ENCODE results near the gene CIZ1.

CIZ1 gene

DNA sequence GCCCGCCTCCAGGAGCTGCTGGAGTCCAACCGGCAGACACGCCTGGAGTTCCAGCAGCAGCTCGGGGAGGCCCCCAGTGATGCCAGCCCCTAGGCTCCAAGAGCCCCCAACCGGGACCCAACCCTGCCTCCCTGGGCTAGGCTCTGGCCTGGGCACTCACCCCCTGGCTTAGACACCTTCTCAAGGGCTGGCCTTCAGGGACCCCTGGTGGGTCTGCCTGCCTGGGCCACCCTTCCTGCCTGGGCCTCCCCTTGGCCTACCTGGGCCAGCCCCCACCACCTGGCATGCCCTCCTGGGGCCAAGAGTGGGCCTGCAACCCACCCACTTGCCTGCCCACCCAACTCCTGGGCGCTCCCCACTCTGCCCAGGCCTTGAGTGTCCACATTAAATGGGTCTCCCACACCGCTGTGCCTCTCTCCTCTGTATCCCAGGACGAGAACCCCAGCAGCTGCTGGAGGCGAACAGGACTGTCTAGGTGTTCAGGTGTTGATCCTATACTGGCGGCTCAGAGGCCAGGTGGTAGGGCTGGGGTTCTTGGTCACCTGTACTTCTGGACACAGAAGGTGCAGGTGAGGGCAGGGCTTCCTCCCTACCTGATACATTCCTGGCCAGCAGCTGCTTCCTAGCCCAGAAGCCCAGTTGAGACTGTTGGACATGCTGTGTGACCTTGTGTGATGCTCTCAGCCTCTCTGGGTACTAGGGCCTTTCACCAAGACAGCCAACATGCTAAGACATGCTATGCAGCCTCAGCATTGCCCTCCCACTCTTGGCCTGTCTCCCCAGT, 27.7 kb downstream of the CIZ1 start:
- Histone ChIP-seq H3K36me3 (ENCODE audit: control insufficient read depth, insufficient read depth, low read length) (peaks cover 14% of the 10 kb centered on the region), H3K23ac (ENCODE audit: low read length) (no peak overlapping the region), H3K4me2 (ENCODE audit: low read length) (no peak overlapping the region), H4K5ac (ENCODE audit: low read length) (no peak overlapping the region), H3K27ac (ENCODE audit: low read depth, low read length) (no peak overlapping the region), H4K8ac (ENCODE audit: low read depth, low read length) (no peak overlapping the region), H2AK5ac (ENCODE audit: low read length) (no peak overlapping the region), H2BK15ac (replicated peaks; ENCODE audit: low read depth) (no peak overlapping the region), H3K4me1 (ENCODE audit: control insufficient read depth, low read depth, low read length) (no peaks in the 10 kb centered on the region), H3K79me1 (ENCODE audit: low read length) (no peaks in the 10 kb centered on the region), H3K79me2 (ENCODE audit: control insufficient read depth, insufficient read depth, low read length) (no peaks in the 10 kb centered on the region), H2BK5ac (ENCODE audit: low read length) (no peak overlapping the region), H3K4me3 (ENCODE audit: low read length) (no peak overlapping the region), H3K18ac (ENCODE audit: low read length) (no peak overlapping the region), H3K56ac (ENCODE audit: low read length) (no peak overlapping the region), H3K4ac (ENCODE audit: low read depth, low read length) (no peak overlapping the region), H2BK120ac (ENCODE audit: low read depth, low read length) (no peak overlapping the region), H3K27me3 (ENCODE audit: insufficient read depth, low read length, poor library complexity) (no peaks in the 10 kb centered on the region), H3K9ac (ENCODE audit: low read length) (no peak overlapping the region)
- DNase-seq: no peak
- WGBS (ENCODE audit: extremely low coverage, insufficient coverage, low lambda C conversion rate): no CpG with 5 or more reads among the region's 10 CpGs

DNA sequence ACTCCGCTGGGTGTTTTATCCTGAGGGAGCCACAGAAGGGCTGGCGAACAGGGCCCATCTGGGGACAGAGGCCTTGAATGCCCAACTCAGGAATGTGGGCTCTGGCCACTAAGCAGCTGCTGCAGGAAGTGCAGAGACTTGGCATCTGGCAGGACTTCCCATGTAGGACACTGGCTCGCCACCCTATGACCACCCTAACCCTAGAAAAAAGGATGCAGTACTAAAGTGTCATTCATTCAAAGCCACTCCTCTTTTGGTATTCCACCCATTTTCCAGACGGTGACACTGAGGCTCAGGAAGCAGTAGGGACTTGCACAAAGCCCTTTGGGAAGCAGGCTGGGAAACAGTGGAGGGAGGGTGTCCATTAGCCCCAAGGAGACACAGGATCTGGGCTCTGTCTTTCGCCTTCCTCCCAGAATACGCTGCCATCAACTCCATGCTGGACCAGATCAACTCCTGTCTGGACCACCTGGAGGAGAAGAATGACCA, 28.3 kb downstream of the CIZ1 start:
- peak; percentile 19 for DNase-seq
- Histone ChIP-seq H3K23ac (ENCODE audit: low read length) (no peak overlapping the region), H3K4me1 (ENCODE audit: control insufficient read depth, low read depth, low read length) (no peaks in the 10 kb centered on the region), H3K18ac (ENCODE audit: low read length) (no peak overlapping the region), H3K36me3 (ENCODE audit: control insufficient read depth, insufficient read depth, low read length) (peaks cover 11% of the 10 kb centered on the region), H3K27me3 (ENCODE audit: insufficient read depth, low read length, poor library complexity) (no peaks in the 10 kb centered on the region), H3K79me2 (ENCODE audit: control insufficient read depth, insufficient read depth, low read length) (no peaks in the 10 kb centered on the region), H2BK120ac (ENCODE audit: low read depth, low read length) (no peak overlapping the region), H3K9ac (ENCODE audit: low read length) (no peak overlapping the region), H3K4me2 (ENCODE audit: low read length) (no peak overlapping the region), H3K56ac (ENCODE audit: low read length) (no peak overlapping the region), H2AK5ac (ENCODE audit: low read length) (no peak overlapping the region), H4K8ac (ENCODE audit: low read depth, low read length) (no peak overlapping the region), H2BK15ac (replicated peaks; ENCODE audit: low read depth) (no peak overlapping the region), H3K79me1 (ENCODE audit: low read length) (no peaks in the 10 kb centered on the region), H4K5ac (ENCODE audit: low read length) (no peak overlapping the region), H2BK5ac (ENCODE audit: low read length) (no peak overlapping the region), H3K4ac (ENCODE audit: low read depth, low read length) (no peak overlapping the region), H3K27ac (ENCODE audit: low read depth, low read length) (no peak overlapping the region), H3K4me3 (ENCODE audit: low read length) (no peak overlapping the region)
- no CpG with 5 or more reads among the region's 6 CpGs for WGBS (ENCODE audit: extremely low coverage, insufficient coverage, low lambda C conversion rate)

DNA sequence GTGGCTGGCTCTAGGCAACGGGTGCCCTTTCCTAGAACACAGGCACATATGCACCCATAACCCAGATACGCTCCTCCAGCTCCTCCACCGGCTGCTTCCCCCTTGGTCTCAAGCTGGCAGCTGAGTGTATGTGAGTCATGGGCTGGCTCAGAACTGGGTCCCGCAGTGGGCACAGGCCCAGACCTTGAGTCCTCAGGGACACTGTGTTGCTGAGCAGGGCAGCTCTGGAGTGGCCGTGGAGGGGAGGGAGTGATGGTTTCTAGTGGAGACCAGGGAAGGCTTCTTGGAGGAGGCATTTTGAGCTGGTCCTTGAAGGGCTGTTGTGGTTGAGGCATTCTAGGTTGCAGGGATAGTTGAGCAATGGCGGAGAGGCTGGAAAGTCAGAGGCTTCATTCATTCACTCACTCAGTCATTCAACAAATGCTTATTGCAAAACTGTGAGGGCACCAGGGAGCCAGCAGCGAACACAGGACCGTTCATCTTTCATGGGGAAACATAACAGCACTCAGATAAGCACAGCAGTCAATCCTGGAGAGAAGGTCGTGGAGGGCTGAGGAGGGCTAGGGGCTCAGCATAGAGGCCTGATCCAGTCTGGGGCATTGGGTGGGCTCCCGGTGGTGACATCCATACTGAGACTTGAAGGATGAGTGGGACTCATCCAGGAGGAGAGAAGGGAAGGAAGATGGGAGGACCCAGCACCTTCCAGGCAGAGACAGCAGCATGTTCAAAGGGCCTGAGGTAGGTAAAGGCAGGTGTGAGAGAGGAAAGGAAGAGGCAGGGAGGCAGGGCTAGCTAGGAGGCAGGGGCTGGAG, 29.0 kb downstream of the CIZ1 start:
- Histone ChIP-seq H2BK15ac (replicated peaks; ENCODE audit: low read depth) (no peak overlapping the region), H4K8ac (ENCODE audit: low read depth, low read length) (no peak overlapping the region), H3K23ac (ENCODE audit: low read length) (no peak overlapping the region), H3K79me1 (ENCODE audit: low read length) (no peaks in the 10 kb centered on the region), H2BK120ac (ENCODE audit: low read depth, low read length) (no peak overlapping the region), H2BK5ac (ENCODE audit: low read length) (no peak overlapping the region), H3K9ac (ENCODE audit: low read length) (no peak overlapping the region), H2AK5ac (ENCODE audit: low read length) (no peak overlapping the region), H3K36me3 (ENCODE audit: control insufficient read depth, insufficient read depth, low read length) (peaks cover 11% of the 10 kb centered on the region), H4K5ac (ENCODE audit: low read length) (no peak overlapping the region), H3K4me2 (ENCODE audit: low read length) (no peak overlapping the region), H3K4me3 (ENCODE audit: low read length) (no peak overlapping the region), H3K4ac (ENCODE audit: low read depth, low read length) (no peak overlapping the region), H3K27me3 (ENCODE audit: insufficient read depth, low read length, poor library complexity) (no peaks in the 10 kb centered on the region), H3K56ac (ENCODE audit: low read length) (no peak overlapping the region), H3K4me1 (ENCODE audit: control insufficient read depth, low read depth, low read length) (no peaks in the 10 kb centered on the region), H3K79me2 (ENCODE audit: control insufficient read depth, insufficient read depth, low read length) (no peaks in the 10 kb centered on the region), H3K18ac (ENCODE audit: low read length) (no peak overlapping the region), H3K27ac (ENCODE audit: low read depth, low read length) (no peak overlapping the region)
- no peak for DNase-seq
- no CpG with 5 or more reads among the region's 10 CpGs for WGBS (ENCODE audit: extremely low coverage, insufficient coverage, low lambda C conversion rate)

DNA sequence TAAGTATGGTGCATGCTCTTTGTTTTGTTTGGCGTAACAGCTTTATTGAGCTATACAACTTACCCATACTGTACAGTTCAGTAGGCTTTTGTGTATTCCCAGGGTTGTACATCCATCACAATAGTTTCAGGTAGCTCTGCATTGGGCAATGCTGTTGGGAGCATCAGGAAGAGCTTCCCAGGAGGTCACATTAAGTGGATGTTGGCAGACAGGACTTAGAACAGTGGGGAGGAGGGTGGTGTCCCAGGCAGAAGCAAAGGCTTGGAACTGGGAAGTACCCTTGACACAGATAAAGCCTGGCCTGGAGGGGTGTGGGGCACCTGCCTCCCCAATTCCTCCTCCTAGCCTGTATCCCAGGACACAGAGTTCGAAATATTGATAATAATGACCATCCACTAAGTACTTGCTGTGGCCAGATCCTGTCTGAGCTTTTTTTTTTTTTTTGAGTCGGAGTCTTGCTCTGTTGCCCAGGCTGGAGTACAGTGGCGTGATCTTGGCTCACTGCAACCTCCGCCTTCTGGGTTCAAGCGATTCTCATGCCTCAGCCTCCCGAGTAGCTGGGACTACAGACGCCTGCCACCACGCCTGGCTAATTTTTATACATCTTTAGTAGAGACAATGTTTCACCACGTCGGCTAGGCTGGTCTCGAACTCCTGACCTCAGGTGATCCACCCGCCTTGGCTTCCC, 30.0 kb downstream of the CIZ1 start:
- Histone ChIP-seq H3K18ac (ENCODE audit: low read length) (no peak overlapping the region), H3K27ac (ENCODE audit: low read depth, low read length) (no peak overlapping the region), H4K8ac (ENCODE audit: low read depth, low read length) (no peak overlapping the region), H3K79me1 (ENCODE audit: low read length) (no peaks in the 10 kb centered on the region), H2AK5ac (ENCODE audit: low read length) (no peak overlapping the region), H3K23ac (ENCODE audit: low read length) (no peak overlapping the region), H2BK5ac (ENCODE audit: low read length) (no peak overlapping the region), H2BK120ac (ENCODE audit: low read depth, low read length) (no peak overlapping the region), H3K36me3 (ENCODE audit: control insufficient read depth, insufficient read depth, low read length) (peaks cover 5% of the 10 kb centered on the region), H3K4me3 (ENCODE audit: low read length) (no peak overlapping the region), H3K9ac (ENCODE audit: low read length) (no peak overlapping the region), H2BK15ac (replicated peaks; ENCODE audit: low read depth) (no peak overlapping the region), H4K5ac (ENCODE audit: low read length) (no peak overlapping the region), H3K4me1 (ENCODE audit: control insufficient read depth, low read depth, low read length) (no peaks in the 10 kb centered on the region), H3K4ac (ENCODE audit: low read depth, low read length) (no peak overlapping the region), H3K27me3 (ENCODE audit: insufficient read depth, low read length, poor library complexity) (no peaks in the 10 kb centered on the region), H3K79me2 (ENCODE audit: control insufficient read depth, insufficient read depth, low read length) (no peaks in the 10 kb centered on the region), H3K4me2 (ENCODE audit: low read length) (no peak overlapping the region), H3K56ac (ENCODE audit: low read length) (no peak overlapping the region)
- no peak for DNase-seq
- whole genome bisulfite sequencing (ENCODE audit: extremely low coverage, insufficient coverage, low lambda C conversion rate): no CpG with 5 or more reads among the region's 13 CpGs

DNA sequence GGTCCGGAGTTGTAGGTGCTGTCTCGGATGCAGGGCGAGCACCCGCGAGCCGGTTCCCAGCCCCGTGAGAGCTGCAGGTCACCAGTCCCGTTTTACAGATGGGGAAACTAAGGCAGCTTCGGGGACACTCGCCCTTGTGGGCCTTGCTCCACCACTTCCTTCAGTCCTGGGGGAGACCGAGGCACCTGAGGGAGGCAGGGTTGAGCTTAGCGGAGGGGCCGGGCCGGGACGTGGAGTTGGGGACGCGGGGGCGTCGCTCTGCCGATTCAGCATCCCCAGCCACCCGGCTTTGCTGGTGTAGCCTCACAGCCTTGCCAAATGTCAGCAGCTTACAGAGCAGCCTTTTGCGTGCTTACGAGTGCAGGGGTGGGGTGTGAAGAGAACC, 30.8 kb downstream of the CIZ1 start:
- no peak overlapping the region for H3K27ac ChIP-seq (ENCODE audit: low read depth, low read length)
- no CpG with 5 or more reads among the region's 23 CpGs for WGBS (ENCODE audit: extremely low coverage, insufficient coverage, low lambda C conversion rate)
- DNase-seq: peak; percentile 26
- H3K18ac ChIP-seq (ENCODE audit: low read length): no peak overlapping the region
- no peaks in the 10 kb centered on the region for H3K27me3 ChIP-seq (ENCODE audit: insufficient read depth, low read length, poor library complexity)
- peak overlapping the region; percentile 83 for H3K4me3 ChIP-seq (ENCODE audit: low read length)
- no peaks in the 10 kb centered on the region for H3K4me1 ChIP-seq (ENCODE audit: control insufficient read depth, low read depth, low read length)
- H2BK5ac ChIP-seq (ENCODE audit: low read length): no peak overlapping the region
- no peaks in the 10 kb centered on the region for H3K79me1 ChIP-seq (ENCODE audit: low read length)
- H3K9ac ChIP-seq (ENCODE audit: low read length): peak overlapping the region; percentile 89
- H3K56ac ChIP-seq (ENCODE audit: low read length): peak overlapping the region; percentile 94
- H4K5ac ChIP-seq (ENCODE audit: low read length): no peak overlapping the region
- H2BK120ac ChIP-seq (ENCODE audit: low read depth, low read length): no peak overlapping the region
- H3K23ac ChIP-seq (ENCODE audit: low read length): no peak overlapping the region
- no peak overlapping the region for H2AK5ac ChIP-seq (ENCODE audit: low read length)
- H4K8ac ChIP-seq (ENCODE audit: low read depth, low read length): peak overlapping the region; percentile 77
- no peak overlapping the region for H3K4ac ChIP-seq (ENCODE audit: low read depth, low read length)
- no peaks in the 10 kb centered on the region for H3K79me2 ChIP-seq (ENCODE audit: control insufficient read depth, insufficient read depth, low read length)
- no peak overlapping the region for H2BK15ac ChIP-seq (replicated peaks; ENCODE audit: low read depth)
- H3K4me2 ChIP-seq (ENCODE audit: low read length): peak overlapping the region; percentile 56
- H3K36me3 ChIP-seq (ENCODE audit: control insufficient read depth, insufficient read depth, low read length): peaks cover 5% of the 10 kb centered on the region
